Omental fat pad (tissue), 4 donors: Measurements from ENCODE around the gene CCDC167. TPM values are rescaled to one million over a fixed set of nuclear protein-coding genes. Genes with fewer than 3 reads are reported as not detected.

Source experiments
- ATAC-seq: fragments of 150-250 bp; one replicate; pipeline ENCODE4 v1.9.1; 2016; ENCODE audit warnings: mild to moderate bottlenecking, moderate library complexity; ENCODE audit not compliant: low FRiP score
- DNase-seq: peaks from one replicate; pipeline ENCODE4 v3.0.0-alpha.2; 2019; ENCODE audit warnings: low spot score
- CTCF ChIP-seq, 3 donors: fragments of 450-650 bp; IDR thresholded peaks; one replicate each; pipeline ENCODE4 v1.5.1; 2016 to 2017; ENCODE audit warnings: antibody characterized with exemption in 3 of 3, mild to moderate bottlenecking in 3 of 3, moderate library complexity in 2 of 3
- total RNA-seq, 4 donors: library from RNA; depleted of rRNA; stranded (reverse); fragments of >200 nt; gene quantifications; one replicate each; pipeline ENCODE4 v1.1.0, GENCODE V29; 2016

CCDC167 gene
- total RNA-seq, 4 donors from 2014 or later, result 16.0 to 24.0 (median 20.0) TPM

- TF ChIP-seq CTCF (IDR thresholded peaks at IDR 0.05), result no peak
- DNase-seq, result no peak
- ATAC-seq, result no peak
Measured at GRCh38 chr6:37523412-37523811, 23.7 kb upstream of the CCDC167 start.

- DNase-seq, result no peak
- ATAC-seq, result no peak
- no peak for TF ChIP-seq CTCF (IDR thresholded peaks at IDR 0.05)
Measured at GRCh38 chr6:37522836-37523235, 23.1 kb upstream of the CCDC167 start.

GRCh38 chr6:37521674-37522073 lies 22.0 kb upstream of the CCDC167 start:
- no peak for TF ChIP-seq CTCF (IDR thresholded peaks at IDR 0.05)
- no peak for ATAC-seq
- DNase-seq, result no peak

- ATAC-seq (no peak), DNase-seq (no peak)
- no peak for TF ChIP-seq CTCF (IDR thresholded peaks at IDR 0.05)
Measured at GRCh38 chr6:37520926-37521325, 21.2 kb upstream of the CCDC167 start.

- no peak for TF ChIP-seq CTCF (IDR thresholded peaks at IDR 0.05)
- no peak for DNase-seq
- ATAC-seq, result no peak
Measured at GRCh38 chr6:37519461-37519860, 19.8 kb upstream of the CCDC167 start.

- TF ChIP-seq CTCF (IDR thresholded peaks at IDR 0.05), result no peak
- ATAC-seq, result no peak
Measured at GRCh38 chr6:37518116-37518515, 18.4 kb upstream of the CCDC167 start.

GRCh38 chr6:37517411-37517812 lies 17.7 kb upstream of the CCDC167 start:
- DNase-seq (no peak), ATAC-seq (no peak)
- TF ChIP-seq CTCF (IDR thresholded peaks at IDR 0.05), result no peak

More at GRCh38 chr6:37518116-37518515, 18.4 kb upstream of the CCDC167 start:
- no peak for DNase-seq
